NB4 (cell line): ENCODE data around the gene HLA-E.
A peak's percentile ranks its signal among the peaks of the same experiment; 100 is the strongest.

Experiments
- DNase-seq: peaks from one replicate; pipeline ENCODE4 v3.0.0; 2010; ENCODE audit warnings: low read depth
- H3K4me3 ChIP-seq: one replicate; pipeline ENCODE4 v1.5.1; 2011; ENCODE audit warnings: mild to moderate bottlenecking, low read depth, low read length, moderate library complexity
- MAX ChIP-seq: IDR thresholded peaks from 2 replicates; pipeline ENCODE4 v1.6.1; 2011; ENCODE audit warnings: low read depth, low read length
- MYC ChIP-seq: IDR thresholded peaks from 2 replicates; pipeline ENCODE4 v1.6.1; 2011; ENCODE audit warnings: low read depth, low read length
- POLR2A ChIP-seq: IDR thresholded peaks from 2 replicates; pipeline ENCODE4 v1.6.1; 2011; ENCODE audit warnings: mild to moderate bottlenecking; ENCODE audit not compliant: insufficient read length; ENCODE audit errors: extremely low read depth
- TF ChIP-seq, protein P1 (sequence below): IDR thresholded peaks from one replicate; pipeline ENCODE4 v1.5.1; 2012; ENCODE audit warnings: low read depth, low read length

Gene HLA-E

DNA sequence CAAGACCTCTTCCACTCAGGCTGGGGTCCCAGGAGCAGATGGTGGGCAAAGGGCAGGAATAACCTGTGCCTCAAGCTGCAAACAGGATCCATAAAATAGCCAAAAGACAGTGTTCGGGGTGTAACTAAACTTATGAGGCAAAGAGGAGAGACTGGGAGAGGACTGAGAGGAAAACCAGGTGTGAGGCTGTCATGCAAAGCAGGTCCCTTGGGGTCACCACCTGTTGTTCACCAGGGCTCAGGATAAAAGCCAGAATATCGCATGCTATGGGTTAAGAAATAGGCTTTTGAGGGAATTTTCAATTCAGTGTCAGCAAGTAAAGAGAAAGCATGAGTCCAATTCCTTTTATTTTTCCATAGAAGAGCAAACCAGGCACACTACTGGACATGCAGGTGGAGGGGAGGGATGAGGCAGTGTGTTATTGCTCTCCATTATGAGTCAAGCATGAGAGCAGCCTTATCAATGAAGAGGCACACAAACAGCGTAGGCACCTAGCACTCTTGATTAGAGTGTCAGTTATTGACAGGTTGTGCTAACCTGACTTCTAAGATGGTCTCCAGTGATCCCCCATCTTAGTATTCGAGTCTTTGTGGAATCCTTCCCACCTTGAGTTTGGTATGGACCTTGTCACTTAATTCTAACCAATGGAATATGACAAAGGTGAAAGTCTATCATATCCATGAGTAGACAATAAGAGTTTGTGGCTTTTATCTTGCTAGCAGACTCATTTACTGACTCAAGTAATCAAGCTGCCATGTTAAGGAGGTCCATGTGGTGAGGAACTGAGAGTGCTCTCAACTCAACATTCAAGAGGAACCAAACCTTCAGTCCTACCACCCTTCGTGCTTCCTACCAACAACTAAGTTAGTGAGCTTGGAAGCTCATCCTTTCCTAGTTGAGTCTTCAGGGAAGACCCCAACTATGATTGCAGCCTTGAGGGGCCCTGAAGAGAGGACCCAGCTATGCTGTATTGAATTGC is 18.8 kb downstream of the HLA-E start:
- DNase-seq, result peak; percentile 57
- H3K4me3 ChIP-seq, result no peak overlapping the region
- no peak for TF ChIP-seq MAX
- no peak for TF ChIP-seq POLR2A
- TF ChIP-seq MYC, result no peak
- TF ChIP-seq, protein P1, sequence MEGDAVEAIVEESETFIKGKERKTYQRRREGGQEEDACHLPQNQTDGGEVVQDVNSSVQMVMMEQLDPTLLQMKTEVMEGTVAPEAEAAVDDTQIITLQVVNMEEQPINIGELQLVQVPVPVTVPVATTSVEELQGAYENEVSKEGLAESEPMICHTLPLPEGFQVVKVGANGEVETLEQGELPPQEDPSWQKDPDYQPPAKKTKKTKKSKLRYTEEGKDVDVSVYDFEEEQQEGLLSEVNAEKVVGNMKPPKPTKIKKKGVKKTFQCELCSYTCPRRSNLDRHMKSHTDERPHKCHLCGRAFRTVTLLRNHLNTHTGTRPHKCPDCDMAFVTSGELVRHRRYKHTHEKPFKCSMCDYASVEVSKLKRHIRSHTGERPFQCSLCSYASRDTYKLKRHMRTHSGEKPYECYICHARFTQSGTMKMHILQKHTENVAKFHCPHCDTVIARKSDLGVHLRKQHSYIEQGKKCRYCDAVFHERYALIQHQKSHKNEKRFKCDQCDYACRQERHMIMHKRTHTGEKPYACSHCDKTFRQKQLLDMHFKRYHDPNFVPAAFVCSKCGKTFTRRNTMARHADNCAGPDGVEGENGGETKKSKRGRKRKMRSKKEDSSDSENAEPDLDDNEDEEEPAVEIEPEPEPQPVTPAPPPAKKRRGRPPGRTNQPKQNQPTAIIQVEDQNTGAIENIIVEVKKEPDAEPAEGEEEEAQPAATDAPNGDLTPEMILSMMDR, result no peak

- TF ChIP-seq MYC (no peak; the same call in 1 of the 2 replicates), POLR2A (no peak), MAX (no peak)
- TF ChIP-seq, protein P1, result no peak
- peak overlapping the region; percentile 32 for H3K4me3 ChIP-seq
- DNase-seq, result peak; percentile 87
Observed at GRCh38 chr6:30508890-30509736, 19.8 kb downstream of the HLA-E start.

DNA sequence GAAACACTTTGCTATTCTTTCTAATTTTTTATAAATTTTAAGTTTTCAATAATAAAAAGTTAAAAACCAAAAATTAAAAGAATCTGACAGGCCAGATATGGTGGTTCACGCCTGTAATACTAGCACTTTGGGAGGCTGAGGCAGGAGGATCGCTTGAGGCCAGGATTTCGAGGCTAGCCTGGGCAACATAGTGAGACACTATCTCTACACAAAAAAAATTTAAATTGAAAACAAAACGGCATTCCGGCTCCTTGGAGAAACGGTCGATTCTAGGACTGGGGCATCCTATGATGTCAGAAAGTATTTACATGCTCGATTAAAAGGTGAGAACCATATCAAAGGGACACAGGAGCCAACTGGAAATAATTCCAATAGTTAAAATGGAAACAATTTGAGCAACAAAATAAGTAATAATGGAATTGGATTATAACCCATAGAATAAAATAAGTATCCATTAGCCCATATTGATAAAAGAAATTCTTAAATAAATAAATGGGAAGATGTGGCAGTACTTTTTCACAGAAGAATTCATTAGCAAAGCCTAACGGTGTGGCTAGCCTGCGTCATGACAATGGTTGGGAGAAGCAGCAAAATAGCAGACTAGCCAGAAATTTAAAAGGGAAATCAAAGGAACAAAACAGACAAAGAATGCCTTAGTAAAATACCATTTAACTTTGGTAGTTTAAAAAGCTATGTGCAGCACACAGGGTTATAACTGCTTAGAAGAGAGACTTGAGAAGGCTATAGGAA is 21.3 kb downstream of the HLA-E start:
- TF ChIP-seq MYC, result no peak
- no peak for TF ChIP-seq MAX
- TF ChIP-seq, protein P1, result no peak
- no peak for TF ChIP-seq POLR2A
- H3K4me3 ChIP-seq, result no peak overlapping the region
- DNase-seq, result no peak

DNA sequence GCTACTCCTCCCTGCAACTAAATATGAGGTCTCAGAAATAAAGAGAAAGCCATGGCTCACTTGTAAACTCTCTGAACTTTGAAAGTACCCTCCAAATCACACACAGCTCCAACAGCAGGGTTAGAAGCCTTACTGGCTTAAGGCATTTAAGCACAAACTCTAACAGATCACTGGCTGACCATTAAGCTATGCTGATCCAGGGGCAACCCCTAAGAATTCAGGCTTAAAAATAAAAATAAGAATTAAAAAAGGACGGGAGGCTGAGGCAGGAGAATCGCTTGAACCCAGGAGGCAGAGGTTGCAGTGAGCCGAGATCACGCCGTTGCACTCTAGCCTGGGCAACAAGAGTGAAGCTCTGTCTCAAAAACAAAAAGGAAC is 21.8 kb downstream of the HLA-E start:
- TF ChIP-seq MYC, result no peak
- no peak for TF ChIP-seq POLR2A
- TF ChIP-seq, protein P1, result no peak
- no peak for TF ChIP-seq MAX
- no peak overlapping the region for H3K4me3 ChIP-seq
- no peak for DNase-seq

GRCh38 chr6:30513451-30513850 is 24.1 kb downstream of the HLA-E start:
- no peak overlapping the region for H3K4me3 ChIP-seq
- DNase-seq, result no peak
- TF ChIP-seq MAX (no peak), MYC (no peak), POLR2A (no peak)
- TF ChIP-seq, protein P1, result no peak
